Activated gamma-delta T cell (primary cell): Measurements from ENCODE around the gene HTR7.
A peak's percentile ranks its signal among the peaks of the same experiment; 100 is the strongest.
"Not testable (repeated sequence)": the region's sequence is repeated elsewhere in the genome, so short reads cannot be mapped to it uniquely, and the experiment has no call there.

ENCODE experiments used
- DNase-seq: peaks from one replicate; lab custom pipeline; 2025; lab: John Stamatoyannopoulos, UW
- total RNA-seq, 2 donors: gene quantifications; one replicate each; lab custom pipeline; 2026; lab: John Stamatoyannopoulos, UW

HTR7 gene
- total RNA-seq = 0.15 to 0.39 reads per million in 2 donors

DNA sequence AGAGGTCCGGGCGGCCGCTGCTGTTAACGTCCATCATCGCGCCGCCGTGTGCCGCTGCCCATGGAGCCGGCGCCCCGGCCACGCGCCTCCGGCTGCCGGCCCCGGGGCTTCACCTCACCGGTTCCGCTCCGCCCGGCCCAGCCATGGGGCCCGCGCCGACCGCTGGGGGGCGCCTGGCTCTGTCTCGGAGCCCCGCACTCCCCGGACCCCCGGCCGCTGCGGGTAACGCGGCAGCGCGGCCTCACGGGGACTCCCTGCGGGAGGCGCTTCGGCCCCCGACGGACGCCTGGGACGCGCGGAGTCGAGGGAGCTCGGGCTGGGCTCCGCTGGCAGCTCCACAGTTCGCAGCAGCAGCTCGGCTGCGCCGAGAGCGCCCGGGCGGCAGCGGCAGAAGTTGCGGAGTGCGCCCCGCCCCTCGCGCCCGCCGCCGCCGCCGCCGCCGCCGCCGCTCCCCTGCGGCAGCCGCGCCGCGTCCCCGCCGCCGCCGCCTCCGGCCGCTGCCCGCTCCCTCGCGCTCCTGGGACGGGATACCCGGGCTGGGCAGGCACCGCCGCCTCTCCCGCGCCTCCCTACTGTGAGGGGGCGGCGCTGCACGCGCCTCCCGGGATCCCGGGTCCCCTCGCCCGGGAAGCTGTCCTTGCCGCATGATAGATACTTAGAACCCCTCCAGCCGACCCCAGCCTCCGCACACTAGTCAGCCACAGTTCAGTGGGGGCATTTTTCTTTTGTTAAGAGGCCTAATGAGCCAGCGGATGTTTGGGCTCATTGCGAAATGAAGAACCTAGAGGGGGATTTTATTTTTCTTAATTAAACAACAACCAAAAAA is at the start of gene HTR7:
Gene HTR7 (minus strand): TSS at position 405 of the 826 bp plus-strand sequence. CDS start 368 bp downstream, at position 37.
- peak; percentile 33 for DNase-seq

GRCh38 chr10:90906596-90906995 is 48.8 kb upstream of the HTR7 start:
- DNase-seq = no peak

DNA sequence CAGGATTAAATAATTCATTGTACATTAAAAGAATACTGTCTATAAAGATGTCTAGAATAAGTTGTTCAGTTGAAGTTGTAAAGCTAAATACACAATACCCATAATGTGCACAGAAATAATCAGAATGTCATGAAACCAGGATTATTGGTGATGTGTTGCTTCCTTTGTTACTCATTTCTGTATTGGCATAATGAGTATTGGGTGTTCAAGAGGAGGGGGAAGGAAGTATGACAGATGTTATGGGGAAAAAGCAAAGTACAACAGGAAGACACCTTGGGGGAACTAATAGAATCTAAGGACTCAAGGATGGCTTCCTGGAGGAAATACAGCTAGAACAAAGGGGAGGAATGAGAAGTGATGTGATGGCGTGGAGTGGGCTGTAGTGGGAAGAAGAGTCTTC is 48.1 kb upstream of the HTR7 start:
- DNase-seq = no peak

- DNase-seq = not testable (repeated sequence)
These were observed 39.1 kb upstream of the HTR7 start for GRCh38 chr10:90896916-90897315.

- DNase-seq = no peak
These were observed 35.4 kb upstream of the HTR7 start for GRCh38 chr10:90893190-90893589.

- DNase-seq = no peak
These were observed 32.5 kb upstream of the HTR7 start for GRCh38 chr10:90890347-90890746.

GRCh38 chr10:90889636-90890035 is 31.8 kb upstream of the HTR7 start:
- DNase-seq = no peak

GRCh38 chr10:90888387-90888786 is 30.5 kb upstream of the HTR7 start:
- no peak for DNase-seq

GRCh38 chr10:90887555-90887954 is 29.7 kb upstream of the HTR7 start:
- no peak for DNase-seq

DNA sequence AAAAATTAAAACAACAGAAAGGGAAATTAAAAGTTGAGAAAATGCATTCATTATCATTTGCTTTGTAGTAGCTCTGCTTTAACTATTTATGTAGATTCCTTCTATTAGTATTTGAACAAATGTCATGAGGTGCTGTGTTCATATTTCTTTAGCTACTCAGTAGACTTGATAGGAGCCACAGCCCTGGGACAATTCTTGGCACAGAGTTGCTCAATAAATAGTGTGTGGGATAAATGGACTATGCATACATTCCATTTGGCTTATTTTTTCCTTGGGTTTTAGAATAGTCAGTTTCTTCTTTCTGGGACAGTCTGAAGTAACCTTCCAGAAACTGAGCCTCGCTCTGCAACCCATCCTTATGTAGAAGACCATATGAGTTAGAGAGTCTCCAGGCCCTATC is 27.3 kb upstream of the HTR7 start:
- no peak for DNase-seq

DNA sequence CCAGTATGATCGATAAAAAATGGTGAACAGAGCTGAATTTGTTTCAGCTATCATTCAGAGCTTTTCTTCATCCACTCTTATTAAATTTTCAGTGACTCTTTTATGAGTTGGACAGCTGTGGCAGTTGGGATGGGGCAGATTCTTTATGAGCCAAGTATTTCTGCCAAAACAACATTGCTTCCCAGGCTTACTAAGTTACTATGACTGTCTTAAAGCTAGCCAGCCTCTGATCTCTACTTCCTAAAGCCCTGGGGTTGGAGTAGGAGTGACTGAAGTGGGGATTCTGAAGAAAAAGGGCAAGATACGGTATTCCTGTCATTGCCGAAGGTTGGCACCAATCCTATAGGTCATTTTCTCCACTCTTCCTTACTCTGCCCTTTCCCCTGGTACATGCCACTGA is 26.6 kb upstream of the HTR7 start:
- DNase-seq = no peak

- DNase-seq = not testable (repeated sequence)
These were observed 22.4 kb upstream of the HTR7 start for GRCh38 chr10:90880059-90880719.

DNA sequence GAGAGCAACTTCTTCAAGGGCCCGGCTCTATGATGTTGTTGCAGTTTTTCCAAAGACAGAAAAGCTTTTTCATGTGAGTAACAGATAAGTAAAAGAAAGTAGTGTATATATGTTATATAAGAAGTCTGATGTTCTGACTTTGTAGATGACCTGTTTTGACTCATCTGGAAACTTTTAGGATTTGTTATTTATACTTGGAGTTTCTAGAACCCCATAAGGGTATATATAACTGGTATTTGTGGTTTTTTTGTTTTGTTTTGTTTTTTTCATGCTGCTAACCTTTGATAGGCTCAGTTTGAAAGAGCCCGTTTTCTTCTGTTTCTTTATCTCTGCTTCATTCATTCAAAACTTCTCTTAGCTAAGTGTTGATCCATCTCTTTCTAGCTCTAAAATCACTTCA is 21.2 kb upstream of the HTR7 start:
- DNase-seq = no peak

DNA sequence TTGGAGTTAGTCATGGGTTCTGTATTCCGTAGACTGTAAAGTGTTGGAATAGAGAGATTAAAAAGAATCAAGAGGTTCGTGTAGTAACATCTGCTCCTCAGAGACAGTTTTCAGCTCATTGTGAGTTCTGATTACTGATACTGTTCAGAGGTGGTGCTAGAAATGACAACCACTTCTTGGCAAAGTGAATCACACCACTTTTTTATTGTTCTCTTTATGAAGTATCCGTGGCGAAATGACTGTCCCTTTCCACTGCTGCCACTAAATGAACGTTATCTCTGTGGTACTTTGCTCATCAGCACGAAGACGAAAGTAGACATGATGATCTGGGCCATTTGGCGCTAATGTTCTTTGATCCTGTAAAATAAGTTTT is 14.8 kb upstream of the HTR7 start:
- no peak for DNase-seq

DNA sequence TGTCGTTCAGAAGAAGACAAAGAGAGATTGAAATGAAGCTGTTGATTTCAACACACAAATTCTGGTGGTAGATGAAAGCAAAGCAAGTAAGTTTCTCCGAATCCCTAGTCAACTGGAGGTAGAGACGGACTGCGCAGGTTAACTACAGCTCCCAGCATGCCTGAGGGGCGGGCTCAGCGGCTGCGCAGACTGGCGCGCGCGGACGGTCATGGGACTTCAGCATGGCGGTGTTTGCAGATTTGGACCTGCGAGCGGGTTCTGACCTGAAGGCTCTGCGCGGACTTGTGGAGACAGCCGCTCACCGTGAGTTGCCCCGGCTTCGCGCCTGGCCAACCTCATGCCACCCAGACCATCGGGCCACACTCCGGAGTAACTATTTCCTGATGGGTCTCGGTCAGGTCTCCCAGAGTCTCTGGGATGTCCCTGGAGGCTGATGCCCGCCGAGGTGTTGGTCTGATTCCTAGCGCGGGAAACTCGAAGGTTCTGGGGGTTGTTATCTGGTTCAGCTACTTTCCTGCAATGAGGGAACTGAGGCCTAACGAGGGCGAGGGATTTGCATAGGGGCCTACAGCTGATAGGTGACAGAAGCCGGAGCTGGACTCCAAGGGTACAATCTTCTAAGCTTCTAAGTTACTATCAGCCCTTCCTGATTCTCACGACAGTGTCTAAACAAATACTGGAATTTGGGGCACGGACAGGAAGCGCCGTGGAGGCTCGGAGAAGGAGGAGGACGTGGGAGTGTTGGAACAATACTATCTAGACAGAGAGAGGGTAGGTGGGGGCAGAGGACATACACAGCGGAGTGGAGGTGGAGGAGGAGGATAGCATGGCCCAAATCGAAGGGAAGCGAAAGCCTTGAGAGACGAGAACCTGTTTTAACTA is 14.2 kb upstream of the HTR7 start, which contains the start of gene RPP30:
Gene RPP30 (plus strand): TSS at position 209 of the 882 bp plus-strand sequence. CDS start 13 bp downstream, at position 222.
- DNase-seq = peak; percentile 70

GRCh38 chr10:90871279-90871765 is 13.5 kb upstream of the HTR7 start:
- DNase-seq = no peak

GRCh38 chr10:90866050-90866598 is 8.3 kb upstream of the HTR7 start:
- no peak for DNase-seq

- no peak for DNase-seq
These were observed 7.6 kb upstream of the HTR7 start for GRCh38 chr10:90865401-90865800.

GRCh38 chr10:90862908-90863514 is 5.2 kb upstream of the HTR7 start:
- no peak for DNase-seq

GRCh38 chr10:90860790-90861189 is 3.0 kb upstream of the HTR7 start:
- DNase-seq = no peak

GRCh38 chr10:90859321-90859751 is 1.5 kb upstream of the HTR7 start:
- no peak for DNase-seq
